ENCODE data around the gene HEPN1. TPM values are rescaled to one million over a fixed set of nuclear protein-coding genes. Genes with fewer than 3 reads are reported as not detected.

HEPN1 gene
- total and polyA plus RNA-seq, 2 of the 8 experiments (the other 6 are each of a cell fraction or from before 2014, with no cell fraction given): not detected

DNA sequence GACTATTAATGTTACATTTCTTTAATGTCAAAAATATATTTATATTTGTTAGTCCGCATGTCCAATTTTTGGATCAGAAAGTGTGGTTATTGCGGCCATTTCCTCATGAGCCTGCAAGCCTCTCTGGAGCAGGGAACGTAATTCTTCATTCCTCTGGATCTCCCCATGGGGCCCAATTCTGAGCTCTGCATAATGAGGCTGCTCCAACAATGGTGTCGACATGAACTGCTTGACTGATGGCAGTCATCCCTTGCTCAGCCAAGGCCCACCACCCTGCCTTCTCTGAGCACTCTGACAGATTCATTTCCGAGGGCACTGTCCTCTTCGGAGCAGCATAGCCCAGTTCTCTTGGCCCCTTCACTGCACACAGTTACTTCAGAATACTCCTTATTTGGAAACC, 19.9 kb downstream of the HEPN1 start (continued):
- TF ChIP-seq, protein P1, sequence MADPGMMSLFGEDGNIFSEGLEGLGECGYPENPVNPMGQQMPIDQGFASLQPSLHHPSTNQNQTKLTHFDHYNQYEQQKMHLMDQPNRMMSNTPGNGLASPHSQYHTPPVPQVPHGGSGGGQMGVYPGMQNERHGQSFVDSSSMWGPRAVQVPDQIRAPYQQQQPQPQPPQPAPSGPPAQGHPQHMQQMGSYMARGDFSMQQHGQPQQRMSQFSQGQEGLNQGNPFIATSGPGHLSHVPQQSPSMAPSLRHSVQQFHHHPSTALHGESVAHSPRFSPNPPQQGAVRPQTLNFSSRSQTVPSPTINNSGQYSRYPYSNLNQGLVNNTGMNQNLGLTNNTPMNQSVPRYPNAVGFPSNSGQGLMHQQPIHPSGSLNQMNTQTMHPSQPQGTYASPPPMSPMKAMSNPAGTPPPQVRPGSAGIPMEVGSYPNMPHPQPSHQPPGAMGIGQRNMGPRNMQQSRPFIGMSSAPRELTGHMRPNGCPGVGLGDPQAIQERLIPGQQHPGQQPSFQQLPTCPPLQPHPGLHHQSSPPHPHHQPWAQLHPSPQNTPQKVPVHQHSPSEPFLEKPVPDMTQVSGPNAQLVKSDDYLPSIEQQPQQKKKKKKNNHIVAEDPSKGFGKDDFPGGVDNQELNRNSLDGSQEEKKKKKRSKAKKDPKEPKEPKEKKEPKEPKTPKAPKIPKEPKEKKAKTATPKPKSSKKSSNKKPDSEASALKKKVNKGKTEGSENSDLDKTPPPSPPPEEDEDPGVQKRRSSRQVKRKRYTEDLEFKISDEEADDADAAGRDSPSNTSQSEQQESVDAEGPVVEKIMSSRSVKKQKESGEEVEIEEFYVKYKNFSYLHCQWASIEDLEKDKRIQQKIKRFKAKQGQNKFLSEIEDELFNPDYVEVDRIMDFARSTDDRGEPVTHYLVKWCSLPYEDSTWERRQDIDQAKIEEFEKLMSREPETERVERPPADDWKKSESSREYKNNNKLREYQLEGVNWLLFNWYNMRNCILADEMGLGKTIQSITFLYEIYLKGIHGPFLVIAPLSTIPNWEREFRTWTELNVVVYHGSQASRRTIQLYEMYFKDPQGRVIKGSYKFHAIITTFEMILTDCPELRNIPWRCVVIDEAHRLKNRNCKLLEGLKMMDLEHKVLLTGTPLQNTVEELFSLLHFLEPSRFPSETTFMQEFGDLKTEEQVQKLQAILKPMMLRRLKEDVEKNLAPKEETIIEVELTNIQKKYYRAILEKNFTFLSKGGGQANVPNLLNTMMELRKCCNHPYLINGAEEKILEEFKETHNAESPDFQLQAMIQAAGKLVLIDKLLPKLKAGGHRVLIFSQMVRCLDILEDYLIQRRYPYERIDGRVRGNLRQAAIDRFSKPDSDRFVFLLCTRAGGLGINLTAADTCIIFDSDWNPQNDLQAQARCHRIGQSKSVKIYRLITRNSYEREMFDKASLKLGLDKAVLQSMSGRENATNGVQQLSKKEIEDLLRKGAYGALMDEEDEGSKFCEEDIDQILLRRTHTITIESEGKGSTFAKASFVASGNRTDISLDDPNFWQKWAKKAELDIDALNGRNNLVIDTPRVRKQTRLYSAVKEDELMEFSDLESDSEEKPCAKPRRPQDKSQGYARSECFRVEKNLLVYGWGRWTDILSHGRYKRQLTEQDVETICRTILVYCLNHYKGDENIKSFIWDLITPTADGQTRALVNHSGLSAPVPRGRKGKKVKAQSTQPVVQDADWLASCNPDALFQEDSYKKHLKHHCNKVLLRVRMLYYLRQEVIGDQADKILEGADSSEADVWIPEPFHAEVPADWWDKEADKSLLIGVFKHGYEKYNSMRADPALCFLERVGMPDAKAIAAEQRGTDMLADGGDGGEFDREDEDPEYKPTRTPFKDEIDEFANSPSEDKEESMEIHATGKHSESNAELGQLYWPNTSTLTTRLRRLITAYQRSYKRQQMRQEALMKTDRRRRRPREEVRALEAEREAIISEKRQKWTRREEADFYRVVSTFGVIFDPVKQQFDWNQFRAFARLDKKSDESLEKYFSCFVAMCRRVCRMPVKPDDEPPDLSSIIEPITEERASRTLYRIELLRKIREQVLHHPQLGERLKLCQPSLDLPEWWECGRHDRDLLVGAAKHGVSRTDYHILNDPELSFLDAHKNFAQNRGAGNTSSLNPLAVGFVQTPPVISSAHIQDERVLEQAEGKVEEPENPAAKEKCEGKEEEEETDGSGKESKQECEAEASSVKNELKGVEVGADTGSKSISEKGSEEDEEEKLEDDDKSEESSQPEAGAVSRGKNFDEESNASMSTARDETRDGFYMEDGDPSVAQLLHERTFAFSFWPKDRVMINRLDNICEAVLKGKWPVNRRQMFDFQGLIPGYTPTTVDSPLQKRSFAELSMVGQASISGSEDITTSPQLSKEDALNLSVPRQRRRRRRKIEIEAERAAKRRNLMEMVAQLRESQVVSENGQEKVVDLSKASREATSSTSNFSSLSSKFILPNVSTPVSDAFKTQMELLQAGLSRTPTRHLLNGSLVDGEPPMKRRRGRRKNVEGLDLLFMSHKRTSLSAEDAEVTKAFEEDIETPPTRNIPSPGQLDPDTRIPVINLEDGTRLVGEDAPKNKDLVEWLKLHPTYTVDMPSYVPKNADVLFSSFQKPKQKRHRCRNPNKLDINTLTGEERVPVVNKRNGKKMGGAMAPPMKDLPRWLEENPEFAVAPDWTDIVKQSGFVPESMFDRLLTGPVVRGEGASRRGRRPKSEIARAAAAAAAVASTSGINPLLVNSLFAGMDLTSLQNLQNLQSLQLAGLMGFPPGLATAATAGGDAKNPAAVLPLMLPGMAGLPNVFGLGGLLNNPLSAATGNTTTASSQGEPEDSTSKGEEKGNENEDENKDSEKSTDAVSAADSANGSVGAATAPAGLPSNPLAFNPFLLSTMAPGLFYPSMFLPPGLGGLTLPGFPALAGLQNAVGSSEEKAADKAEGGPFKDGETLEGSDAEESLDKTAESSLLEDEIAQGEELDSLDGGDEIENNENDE (IDR thresholded peaks at IDR 0.05; ENCODE audit: insufficient replicate concordance, low read length): no peak
- no peak for TF ChIP-seq TCF12 (IDR thresholded peaks at IDR 0.05; ENCODE audit: low read depth, low read length)
- no peak for TF ChIP-seq SP2 (IDR thresholded peaks at IDR 0.05; ENCODE audit: low read length)
- TF ChIP-seq, protein P2, sequence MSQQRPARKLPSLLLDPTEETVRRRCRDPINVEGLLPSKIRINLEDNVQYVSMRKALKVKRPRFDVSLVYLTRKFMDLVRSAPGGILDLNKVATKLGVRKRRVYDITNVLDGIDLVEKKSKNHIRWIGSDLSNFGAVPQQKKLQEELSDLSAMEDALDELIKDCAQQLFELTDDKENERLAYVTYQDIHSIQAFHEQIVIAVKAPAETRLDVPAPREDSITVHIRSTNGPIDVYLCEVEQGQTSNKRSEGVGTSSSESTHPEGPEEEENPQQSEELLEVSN (IDR thresholded peaks at IDR 0.05): no peak
